IMR-90 (cell line): Measurements from ENCODE around the gene PRKCB. TPM values are rescaled to one million over a fixed set of nuclear protein-coding genes. Genes with fewer than 3 reads are reported as not detected.

Experiments used
- ATAC-seq: fragments of 200-7000 bp; cut with Tn5 transposase; 2 replicates; pipeline ENCODE4 v1.9.1; 2020; ENCODE audit warnings: low read depth, mild to moderate bottlenecking, moderate library complexity
- BruUV-seq: library from RNA; stranded (reverse); fragments of 400-500 nt; replicated peaks from 2 replicates; lab custom pipeline; 2021; lab: Mats Ljungman, UMichigan
- CTCF ChIA-PET: fragments of 300-600 bp; formaldehyde crosslinking; extraction: SDS; loops from one replicate; lab custom pipeline; 2021; ENCODE audit warnings: antibody characterized with exemption; lab: Yijun Ruan, JAX
- POLR2A ChIA-PET: fragments of 300-600 bp; sonication (Branson Sonifier 250); formaldehyde crosslinking; loops from one replicate; lab custom pipeline; 2022; ENCODE audit warnings: antibody characterized with exemption; ENCODE audit not compliant: unreplicated experiment; lab: Charles Lee
- DNase-seq: peaks from one replicate; pipeline ENCODE4 v3.0.0; 2013
- H2AFZ ChIP-seq: replicated peaks from 2 replicates; pipeline ENCODE3; 2013; ENCODE audit warnings: low read length, mild to moderate bottlenecking; ENCODE audit not compliant: poor library complexity
- H2AK5ac ChIP-seq: 2 replicates; pipeline ENCODE4 v1.6.1; 2013; ENCODE audit warnings: low read depth, low read length, inconsistent platforms
- H2AK9ac ChIP-seq: replicated peaks from 2 replicates; pipeline ENCODE3; 2013; ENCODE audit warnings: mild to moderate bottlenecking, low read depth, low read length, moderate library complexity; ENCODE audit not compliant: poor library complexity
- H2BK120ac ChIP-seq: 2 replicates; pipeline ENCODE4 v1.6.1; 2013; ENCODE audit warnings: low read depth, low read length, inconsistent platforms
- H2BK15ac ChIP-seq: 3 replicates; pipeline ENCODE4 v1.6.1; 2013; ENCODE audit warnings: low read depth, low read length, inconsistent platforms
- H2BK20ac ChIP-seq: 2 replicates; pipeline ENCODE4 v1.6.1; 2013; ENCODE audit warnings: low read depth, mild to moderate bottlenecking, inconsistent platforms, low read length, moderate library complexity
- H2BK5ac ChIP-seq: 2 replicates; pipeline ENCODE4 v1.6.1; 2013; ENCODE audit warnings: mild to moderate bottlenecking, low read depth, low read length, inconsistent platforms; ENCODE audit not compliant: poor library complexity, severe bottlenecking
- H3K14ac ChIP-seq: replicated peaks from 2 replicates; pipeline ENCODE4 v1.6.1; 2013; ENCODE audit warnings: low read depth, low read length, inconsistent platforms
- H3K18ac ChIP-seq: 2 replicates; pipeline ENCODE4 v1.6.1; 2013; ENCODE audit warnings: low read depth, low read length, control low read depth
- H3K23ac ChIP-seq: 2 replicates; pipeline ENCODE4 v1.6.1; 2013; ENCODE audit warnings: low read depth, low read length, inconsistent platforms
- H3K27ac ChIP-seq: 2 replicates; pipeline ENCODE4 v1.5.1; 2013; ENCODE audit warnings: mild to moderate bottlenecking, control low read depth, low read length; ENCODE audit not compliant: insufficient read depth
- H3K27me3 ChIP-seq: 2 replicates; pipeline ENCODE4 v1.6.1; 2013; ENCODE audit warnings: low read length; ENCODE audit not compliant: control insufficient read depth, insufficient read depth
- H3K36me3 ChIP-seq: 2 replicates; pipeline ENCODE4 v1.6.1; 2013; ENCODE audit warnings: low read length, mixed read lengths; ENCODE audit not compliant: control insufficient read depth, insufficient read depth
- H3K4ac ChIP-seq: 2 replicates; pipeline ENCODE4 v1.6.1; 2013; ENCODE audit warnings: low read depth, low read length, inconsistent platforms
- H3K4me1 ChIP-seq: 2 replicates; pipeline ENCODE4 v1.6.1; 2013; ENCODE audit warnings: low read length, mixed read lengths; ENCODE audit not compliant: control insufficient read depth, insufficient read depth
- H3K4me2 ChIP-seq: 2 replicates; pipeline ENCODE4 v1.6.1; 2013; ENCODE audit warnings: low read depth, mild to moderate bottlenecking, control low read depth, low read length, moderate library complexity
- H3K4me3 ChIP-seq: 2 replicates; pipeline ENCODE4 v1.5.1; 2013; ENCODE audit warnings: low read depth, mild to moderate bottlenecking, control low read depth, low read length, moderate library complexity; ENCODE audit not compliant: insufficient read depth
- H3K56ac ChIP-seq: 2 replicates; pipeline ENCODE4 v1.6.1; 2013; ENCODE audit warnings: low read length, inconsistent platforms; ENCODE audit not compliant: insufficient read depth; ENCODE audit errors: extremely low read depth
- H3K79me1 ChIP-seq, 2 experiments: 2 replicates each; pipeline ENCODE4 v1.6.1; 2013; ENCODE audit warnings: low read length in 2 of 2, inconsistent platforms in 1 of 2, low read depth in 1 of 2
- H3K9ac ChIP-seq: 2 replicates; pipeline ENCODE4 v1.6.1; 2013; ENCODE audit warnings: low read depth, low read length, control low read depth
- H3K9me1 ChIP-seq: 2 replicates; pipeline ENCODE4 v1.6.1; 2013; ENCODE audit warnings: low read length, inconsistent platforms; ENCODE audit not compliant: insufficient read depth
- H3K9me3 ChIP-seq: 2 replicates; pipeline ENCODE4 v1.6.1; 2013; ENCODE audit warnings: low read length; ENCODE audit not compliant: control insufficient read depth, insufficient read depth
- H4K20me1 ChIP-seq: 2 replicates; pipeline ENCODE4 v1.6.1; 2013; ENCODE audit warnings: low read length, inconsistent platforms; ENCODE audit not compliant: insufficient read depth
- H4K5ac ChIP-seq: 2 replicates; pipeline ENCODE4 v1.6.1; 2013; ENCODE audit warnings: mild to moderate bottlenecking, low read depth, low read length, control low read depth
- H4K8ac ChIP-seq, 2 experiments: 2 replicates each; pipeline ENCODE4 v1.6.1; 2013; ENCODE audit warnings: low read depth in 2 of 2, low read length in 2 of 2, control low read depth in 1 of 2, inconsistent platforms in 1 of 2
- H4K91ac ChIP-seq: 2 replicates; pipeline ENCODE4 v1.6.1; 2013; ENCODE audit warnings: low read depth, low read length, inconsistent platforms; ENCODE audit not compliant: insufficient read depth
- CEBPB ChIP-seq: IDR thresholded peaks from 2 replicates; pipeline ENCODE4 v1.6.1; 2012; ENCODE audit warnings: low read depth, low read length, improper control_type of control experiment
- CHD1 ChIP-seq: IDR thresholded peaks from 2 replicates; pipeline ENCODE4 v1.6.1; 2012; ENCODE audit warnings: low read depth, low read length, improper control_type of control experiment
- CTCF ChIP-seq: conservative IDR thresholded peaks from 2 replicates; pipeline ENCODE4 v1.5.1; 2012; ENCODE audit warnings: mild to moderate bottlenecking, low read depth, low read length, improper control_type of control experiment
- MAZ ChIP-seq: IDR thresholded peaks from 2 replicates; pipeline ENCODE4 v1.6.1; 2012; ENCODE audit warnings: low read depth, mild to moderate bottlenecking, low read length, improper control_type of control experiment, moderate library complexity, borderline replicate concordance
- MXI1 ChIP-seq: IDR thresholded peaks from 2 replicates; pipeline ENCODE4 v1.6.1; 2012; ENCODE audit warnings: low read depth, mild to moderate bottlenecking, low read length, moderate library complexity, borderline replicate concordance
- NFE2L2 ChIP-seq: fragments of 150-350 bp; IDR thresholded peaks from 2 replicates; pipeline ENCODE4 v1.6.1; 2016; ENCODE audit warnings: low read depth, mild to moderate bottlenecking, low read length
- RAD21 ChIP-seq: IDR thresholded peaks from 2 replicates; pipeline ENCODE4 v1.6.1; 2012; ENCODE audit warnings: low read length, improper control_type of control experiment
- SMC3 ChIP-seq: fragments of 150-350 bp; IDR thresholded peaks from 2 replicates; pipeline ENCODE4 v1.6.1; 2016; ENCODE audit warnings: low read depth, mild to moderate bottlenecking, antibody characterized with exemption, low read length, moderate library complexity
- USF2 ChIP-seq: fragments of 150-350 bp; IDR thresholded peaks from 2 replicates; pipeline ENCODE4 v1.6.1; 2017; ENCODE audit warnings: mild to moderate bottlenecking, antibody characterized with exemption, low read length, low read depth
- WGBS, 2 experiments: methylation state at CpG; one replicate each; pipeline versions ENCODE4 v1.1.5 to v1.1.7; 2013; ENCODE audit warnings: missing lambda C conversion rate in 2 of 2; ENCODE audit not compliant: insufficient read length in 1 of 2; ENCODE audit errors: extremely low coverage in 2 of 2; 5-methylcytosine and 5-hydroxymethylcytosine counted together
- dilution Hi-C: fragments of 300-500 bp; cut with HindIII; formaldehyde crosslinking; loops from one replicate; pipeline ENCODE4 v1.14.3; 2018; ENCODE audit warnings: low sequenced_read_pairs; ENCODE audit not compliant: unreplicated experiment
- in situ Hi-C: fragments of 300-500 bp; cut with MboI; formaldehyde crosslinking; loops from 3 replicates; pipeline ENCODE4 v1.14.3; 2019; ENCODE audit warnings: low sequenced_read_pairs, inconsistent platforms, mixed read lengths
- intact Hi-C: fragments of 100-400 bp; cut with micrococcal nuclease; formaldehyde crosslinking; loops from 2 replicates; pipeline ENCODE4 v1.10.0; 2022
- polyA plus RNA-seq, 3 experiments: library from polyadenylated mRNA; depleted of rRNA; stranded (reverse); fragments of >200 nt; gene quantifications; 2 replicates each; pipeline ENCODE4 v1.2.3, GENCODE V29; 2012; ENCODE audit warnings: low replicate concordance in 1 of 3
- total RNA-seq: library from RNA; depleted of rRNA; stranded (reverse); fragments of >200 nt; gene quantifications from 2 replicates; pipeline ENCODE4 v1.2.3, GENCODE V29; 2012

PRKCB gene
- total and polyA plus RNA-seq, 2 of the 4 experiments (the other 2 are of a cell fraction) = under 0.01 TPM; not detected in 1

- no peak overlapping the region for H2AFZ ChIP-seq
- no peaks in the 10 kb centered on the region for H3K4me1 ChIP-seq
- H4K8ac ChIP-seq = no peak overlapping the region
- no peak overlapping the region for H3K4ac ChIP-seq
- no peaks in the 10 kb centered on the region for H3K9me3 ChIP-seq
- H3K79me1 ChIP-seq = no peaks in the 10 kb centered on the region
- no peak overlapping the region for H3K23ac ChIP-seq
- H3K18ac ChIP-seq = no peak overlapping the region
- no TSS peak for BruUV-seq
- no peak overlapping the region for H4K5ac ChIP-seq
- H3K56ac ChIP-seq = no peak overlapping the region
- intact Hi-C loops = no loop called here
- no peak overlapping the region for H3K4me3 ChIP-seq
- no peak overlapping the region for H2BK120ac ChIP-seq
- H2BK5ac ChIP-seq = no peak overlapping the region
- no peak overlapping the region for H2AK9ac ChIP-seq
- H3K27ac ChIP-seq = no peak overlapping the region
- TF ChIP-seq USF2 = no peak
- no peak for TF ChIP-seq MXI1
- no peak for TF ChIP-seq SMC3
- no peak for TF ChIP-seq RAD21
- no peak for TF ChIP-seq NFE2L2
- no peak for TF ChIP-seq MAZ
- TF ChIP-seq CEBPB = no peak
- TF ChIP-seq CHD1 = no peak
- no peak for TF ChIP-seq CTCF
- H2AK5ac ChIP-seq = no peak overlapping the region
- no peak overlapping the region for H3K9ac ChIP-seq
- dilution Hi-C loops = no loop called here
- in situ Hi-C loops = no loop called here
- 67% methylated on average over 1 of the region's 5 CpGs; no CpG with 5 or more reads in 1 of the 2 experiments for WGBS, 2 experiments
- ChIA-PET POLR2A (no interaction called here), CTCF (no interaction called here)
- no peak for ATAC-seq
- H3K4me2 ChIP-seq = no peak overlapping the region
- no peak overlapping the region for H3K14ac ChIP-seq
- no peaks in the 10 kb centered on the region for H4K20me1 ChIP-seq
- H2BK15ac ChIP-seq = no peak overlapping the region
- no peak overlapping the region for H4K91ac ChIP-seq
- H3K9me1 ChIP-seq = no peaks in the 10 kb centered on the region
- no peaks in the 10 kb centered on the region for H3K27me3 ChIP-seq
- no peaks in the 10 kb centered on the region for H3K36me3 ChIP-seq
- no peak for DNase-seq
- no peak overlapping the region for H2BK20ac ChIP-seq
Measured at GRCh38 chr16:24051125-24051524, 215.3 kb downstream of the PRKCB start.
